ENCODE results near the gene EFS.

DNA sequence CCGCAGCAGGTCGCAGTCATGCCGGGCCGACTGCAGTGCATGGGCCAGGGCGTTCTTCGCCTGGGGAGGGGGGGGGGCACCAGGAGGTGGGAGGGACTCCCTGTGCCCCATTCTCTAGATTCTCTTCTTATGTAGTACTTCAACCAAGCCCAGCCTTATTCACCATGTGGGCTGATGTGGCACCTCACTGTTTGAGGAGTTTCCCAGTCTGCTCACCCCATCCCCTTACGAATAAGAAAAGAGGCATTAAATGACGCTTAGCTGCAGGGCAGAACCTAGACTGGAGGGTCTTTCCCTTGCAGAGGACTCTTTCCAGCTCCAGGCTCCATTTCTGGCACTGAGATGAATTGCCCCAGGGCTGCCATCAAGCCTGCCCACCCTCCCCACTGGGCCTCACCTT lies 24.0 kb upstream of the EFS start:
- TF ChIP-seq, protein P1, sequence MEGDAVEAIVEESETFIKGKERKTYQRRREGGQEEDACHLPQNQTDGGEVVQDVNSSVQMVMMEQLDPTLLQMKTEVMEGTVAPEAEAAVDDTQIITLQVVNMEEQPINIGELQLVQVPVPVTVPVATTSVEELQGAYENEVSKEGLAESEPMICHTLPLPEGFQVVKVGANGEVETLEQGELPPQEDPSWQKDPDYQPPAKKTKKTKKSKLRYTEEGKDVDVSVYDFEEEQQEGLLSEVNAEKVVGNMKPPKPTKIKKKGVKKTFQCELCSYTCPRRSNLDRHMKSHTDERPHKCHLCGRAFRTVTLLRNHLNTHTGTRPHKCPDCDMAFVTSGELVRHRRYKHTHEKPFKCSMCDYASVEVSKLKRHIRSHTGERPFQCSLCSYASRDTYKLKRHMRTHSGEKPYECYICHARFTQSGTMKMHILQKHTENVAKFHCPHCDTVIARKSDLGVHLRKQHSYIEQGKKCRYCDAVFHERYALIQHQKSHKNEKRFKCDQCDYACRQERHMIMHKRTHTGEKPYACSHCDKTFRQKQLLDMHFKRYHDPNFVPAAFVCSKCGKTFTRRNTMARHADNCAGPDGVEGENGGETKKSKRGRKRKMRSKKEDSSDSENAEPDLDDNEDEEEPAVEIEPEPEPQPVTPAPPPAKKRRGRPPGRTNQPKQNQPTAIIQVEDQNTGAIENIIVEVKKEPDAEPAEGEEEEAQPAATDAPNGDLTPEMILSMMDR (IDR thresholded peaks at IDR 0.05) = no peak
- TF ChIP-seq POLR2A (IDR thresholded peaks at IDR 0.05; ENCODE audit: low read depth) = no peak
